Fibroblast of lung (primary cell): ENCODE results near the gene CABS1. TPM values are rescaled to one million over a fixed set of nuclear protein-coding genes. Genes with fewer than 3 reads are reported as not detected.

Source experiments
- DNase-seq, 2 donors: peaks; one replicate each; pipeline versions ENCODE4 v3.0.0 to v3.0.0-alpha.2; 2010; ENCODE audit warnings: low read depth in 2 of 2
- H2AFZ ChIP-seq: 2 replicates; pipeline ENCODE4 v1.5.1; 2012; ENCODE audit warnings: low read length, control low read depth, inconsistent platforms
- H3K27ac ChIP-seq: 2 replicates; pipeline ENCODE4 v1.5.1; 2011; ENCODE audit warnings: low read length, control low read depth; ENCODE audit not compliant: insufficient read depth
- H3K27me3 ChIP-seq: 2 replicates; pipeline ENCODE4 v1.5.1; 2011; ENCODE audit warnings: mild to moderate bottlenecking, low read length; ENCODE audit not compliant: control insufficient read depth, insufficient read depth
- H3K36me3 ChIP-seq: 2 replicates; pipeline ENCODE4 v1.5.1; 2011; ENCODE audit warnings: low read length; ENCODE audit not compliant: control insufficient read depth, insufficient read depth
- H3K4me1 ChIP-seq: 2 replicates; pipeline ENCODE4 v1.5.1; 2011; ENCODE audit warnings: low read length; ENCODE audit not compliant: control insufficient read depth, insufficient read depth; ENCODE audit errors: extremely low read depth
- H3K4me2 ChIP-seq: 2 replicates; pipeline ENCODE4 v1.5.1; 2011; ENCODE audit warnings: low read length, control low read depth; ENCODE audit not compliant: insufficient read depth; ENCODE audit errors: extremely low read depth
- H3K4me3 ChIP-seq, 4 experiments: fragments of 200-600 bp in 1 of 4; sonication (generic) in 1 of 4; replicated peaks in 1 of 4; 2 replicates each; pipeline ENCODE4 v1.5.1; 2011 to 2016; ENCODE audit warnings: low read length in 4 of 4, low read depth in 3 of 4, mild to moderate bottlenecking in 3 of 4, control low read depth in 2 of 4, inconsistent platforms in 1 of 4, mixed read lengths in 1 of 4; ENCODE audit not compliant: insufficient read depth in 1 of 4; ENCODE audit errors: control extremely low read depth in 1 of 4
- H3K79me2 ChIP-seq: 2 replicates; pipeline ENCODE4 v1.5.1; 2012; ENCODE audit warnings: mild to moderate bottlenecking, low read length, inconsistent platforms; ENCODE audit not compliant: control insufficient read depth, insufficient read depth
- H3K9ac ChIP-seq: 2 replicates; pipeline ENCODE4 v1.5.1; 2011; ENCODE audit warnings: mild to moderate bottlenecking, low read length, control low read depth; ENCODE audit not compliant: insufficient read depth
- H3K9me3 ChIP-seq: 2 replicates; pipeline ENCODE4 v1.5.1; 2012; ENCODE audit warnings: low read depth, low read length; ENCODE audit not compliant: control insufficient read depth, insufficient read depth
- H4K20me1 ChIP-seq: 2 replicates; pipeline ENCODE4 v1.5.1; 2011; ENCODE audit warnings: low read length; ENCODE audit not compliant: control insufficient read depth, insufficient read depth; ENCODE audit errors: extremely low read depth
- CTCF ChIP-seq, 2 donors: IDR thresholded peaks in 1 of 2; conservative IDR thresholded peaks in 1 of 2; 1 replicate in 1 of 2; 2 replicates in 1 of 2; pipeline ENCODE4 v1.5.1; 2011 to 2012; ENCODE audit warnings: low read length in 2 of 2, control low read depth in 1 of 2, inconsistent platforms in 1 of 2, low read depth in 1 of 2, mild to moderate bottlenecking in 1 of 2
- EZH2 ChIP-seq: IDR thresholded peaks from 2 replicates; pipeline ENCODE4 v1.5.1; 2012; ENCODE audit warnings: low read length, control low read depth, mild to moderate bottlenecking; ENCODE audit errors: missing control alignments
- polyA minus RNA-seq: library from RNA; depleted of rRNA, polyadenylated mRNA; stranded (reverse); fragments of >200 nt; gene quantifications from 2 replicates; pipeline ENCODE4 v1.2.3, GENCODE V29; 2011; ENCODE audit warnings: low replicate concordance
- polyA plus RNA-seq, 2 donors: library from polyadenylated mRNA; depleted of rRNA in 1 of 2; stranded (reverse) in 1 of 2; unstranded in 1 of 2; fragments of >200 nt; gene quantifications; 2 replicates each; pipeline ENCODE4 v1.2.1, GENCODE V29; 2011 to 2012; ENCODE audit warnings: missing spikeins in 1 of 2
- total RNA-seq: library from RNA; depleted of rRNA; stranded (reverse); fragments of >200 nt; gene quantifications from 2 replicates; pipeline ENCODE4 v1.2.1, GENCODE V29; 2014

Gene CABS1
- total RNA-seq = not detected in 2 replicates
- not detected in 2 replicates for polyA plus RNA-seq
- not detected in 2 replicates for polyA plus RNA-seq (2012)
- polyA minus RNA-seq = not detected in 2 replicates

- TF ChIP-seq CTCF (conservative IDR thresholded peaks at IDR 0.05 in 1 of 2, IDR thresholded peaks at IDR 0.05 in 1 of 2; ENCODE audit: low read depth in 1 of 2, low read length in 2 of 2) (no peak), EZH2 (no peak)
These were observed at the start of gene CABS1 for GRCh38 chr4:70334681-70335080. TSS of gene CABS1 (plus strand) at chr4:70334981. CDS start at chr4:70335040, 59 bp downstream.

GRCh38 chr4:70288651-70289050, 46.1 kb upstream of the CABS1 start:
- H3K4me1 ChIP-seq = no peaks in the 10 kb centered on the region
- H3K27me3 ChIP-seq = no peaks in the 10 kb centered on the region
- H3K36me3 ChIP-seq = no peaks in the 10 kb centered on the region
- no peaks in the 10 kb centered on the region for H4K20me1 ChIP-seq
- H3K9ac ChIP-seq = no peak overlapping the region
- no peak overlapping the region for H3K4me3 ChIP-seq
- H3K9me3 ChIP-seq = no peaks in the 10 kb centered on the region
- TF ChIP-seq CTCF (conservative IDR thresholded peaks at IDR 0.05 in 1 of 2, IDR thresholded peaks at IDR 0.05 in 1 of 2; ENCODE audit: low read depth in 1 of 2, low read length in 2 of 2) = no peak
- no peak for TF ChIP-seq EZH2
- H3K79me2 ChIP-seq = no peaks in the 10 kb centered on the region
- H3K27ac ChIP-seq = no peak overlapping the region
- DNase-seq = no peak
- H3K4me2 ChIP-seq = no peak overlapping the region
- no peak overlapping the region for H2AFZ ChIP-seq

More at GRCh38 chr4:70334681-70335080, at the start of gene CABS1:
- H3K9me3 ChIP-seq = no peaks in the 10 kb centered on the region
- no peaks in the 10 kb centered on the region for H4K20me1 ChIP-seq
- H3K27me3 ChIP-seq = no peaks in the 10 kb centered on the region
- no peak within 1 kb of the TSS for H3K4me3 ChIP-seq
- no peak within 1 kb of the TSS for H3K9ac ChIP-seq
- H3K27ac ChIP-seq = no peak within 1 kb of the TSS
- DNase-seq = no peak
- H3K4me1 ChIP-seq = no peaks in the 10 kb centered on the region
- no peak within 1 kb of the TSS for H2AFZ ChIP-seq
- no peaks in the 10 kb centered on the region for H3K36me3 ChIP-seq
- H3K4me2 ChIP-seq = no peak within 1 kb of the TSS
- H3K79me2 ChIP-seq = no peaks in the 10 kb centered on the region

- Histone ChIP-seq H2AFZ (no peak overlapping the region), H3K4me3 (no peak overlapping the region), H3K79me2 (no peaks in the 10 kb centered on the region), H3K4me1 (no peaks in the 10 kb centered on the region), H3K9me3 (no peaks in the 10 kb centered on the region), H3K27ac (no peak overlapping the region), H3K4me2 (no peak overlapping the region), H3K27me3 (no peaks in the 10 kb centered on the region), H3K9ac (no peak overlapping the region), H3K36me3 (no peaks in the 10 kb centered on the region), H4K20me1 (no peaks in the 10 kb centered on the region)
- TF ChIP-seq CTCF (conservative IDR thresholded peaks at IDR 0.05 in 1 of 2, IDR thresholded peaks at IDR 0.05 in 1 of 2; ENCODE audit: low read depth in 1 of 2, low read length in 2 of 2) (no peak), EZH2 (no peak)
- no peak for DNase-seq
These were observed 43.4 kb upstream of the CABS1 start for GRCh38 chr4:70291341-70291740.
